K562 (cell line): Measurements from ENCODE around the gene SNRNP70. TPM values are rescaled to one million over a fixed set of nuclear protein-coding genes. Genes with fewer than 3 reads are reported as not detected.

Experiments used
- CREM ChIP-seq: IDR thresholded peaks from 2 replicates; pipeline ENCODE4 v1.6.1; 2014; ENCODE audit warnings: antibody characterized with exemption, low read depth
- EGR1 ChIP-seq: fragments of 450-650 bp; conservative IDR thresholded peaks from 2 replicates; pipeline ENCODE4 v1.6.1; 2017; ENCODE audit warnings: mild to moderate bottlenecking
- FOXA1 ChIP-seq: fragments of 450-650 bp; IDR thresholded peaks from 2 replicates; pipeline ENCODE4 v1.6.1; 2016; ENCODE audit warnings: mild to moderate bottlenecking, borderline replicate concordance
- FOXK2 ChIP-seq, 2 experiments: fragments of 450-650 bp; IDR thresholded peaks in 1 of 2; conservative IDR thresholded peaks in 1 of 2; 2 replicates each; pipeline ENCODE4 v1.6.1; 2016; ENCODE audit warnings: low read depth in 2 of 2, mild to moderate bottlenecking in 1 of 2
- GABPB1 ChIP-seq: sonication (generic); formaldehyde crosslinking; IDR thresholded peaks from 2 replicates; pipeline ENCODE4 v1.8.0; 2022; ENCODE audit warnings: mild to moderate bottlenecking, missing genetic modification reagents
- HBP1 ChIP-seq: fragments of 450-650 bp; formaldehyde crosslinking; IDR thresholded peaks from 2 replicates; pipeline ENCODE4 v1.4.0; 2022; ENCODE audit warnings: missing genetic modification characterization
- HMGXB4 ChIP-seq: sonication (generic); formaldehyde crosslinking; IDR thresholded peaks from 2 replicates; pipeline ENCODE4 v1.8.1; 2023; ENCODE audit warnings: mild to moderate bottlenecking, missing genetic modification reagents
- HNRNPLL ChIP-seq: fragments of 200-400 bp; formaldehyde crosslinking; IDR thresholded peaks from 2 replicates; pipeline ENCODE4 v1.6.1; 2017; ENCODE audit warnings: low read length, low read depth, mild to moderate bottlenecking; ENCODE audit not compliant: poor library complexity, severe bottlenecking
- NONO ChIP-seq, 2 experiments: fragments of 200-400 bp in 1 of 2; fragments of 450-650 bp in 1 of 2; formaldehyde crosslinking in 1 of 2; IDR thresholded peaks; 2 replicates each; pipeline ENCODE4 v1.6.1; 2017; ENCODE audit warnings: low read depth in 2 of 2, mild to moderate bottlenecking in 2 of 2, moderate library complexity in 2 of 2, low read length in 1 of 2
- PHB ChIP-seq: fragments of 250-450 bp; sonication (Bioruptor Pico); IDR thresholded peaks from 2 replicates; pipeline ENCODE4 v1.5.0; 2021
- POLR2AphosphoS5 ChIP-seq: IDR thresholded peaks from 2 replicates; pipeline ENCODE4 v1.6.1; 2011; ENCODE audit warnings: mild to moderate bottlenecking, low read depth, low read length, moderate library complexity; ENCODE audit not compliant: control insufficient read depth, insufficient read depth
- PRDM10 ChIP-seq: fragments of 450-650 bp; IDR thresholded peaks from 2 replicates; pipeline ENCODE4 v1.6.1; 2018; ENCODE audit not compliant: partially characterized antibody
- PURB ChIP-seq: sonication (generic); formaldehyde crosslinking; IDR thresholded peaks from 2 replicates; pipeline ENCODE4 v1.9.0; 2021; ENCODE audit warnings: low read depth, mild to moderate bottlenecking, missing genetic modification reagents
- TAF1 ChIP-seq: IDR thresholded peaks from 2 replicates; pipeline ENCODE4 v1.6.1; 2011; ENCODE audit warnings: mild to moderate bottlenecking, low read length, moderate library complexity; ENCODE audit not compliant: insufficient read depth, control insufficient read depth, severe bottlenecking; ENCODE audit errors: extremely low read depth
- TBL1XR1 ChIP-seq, 2 experiments: IDR thresholded peaks; 2 replicates each; pipeline ENCODE4 v1.6.1; 2012; ENCODE audit warnings: improper control_type of control experiment in 2 of 2, low read length in 2 of 2, mild to moderate bottlenecking in 1 of 2
- U2AF2 ChIP-seq: fragments of 200-400 bp; formaldehyde crosslinking; optimal IDR thresholded peaks from 2 replicates; pipeline ENCODE3; 2017; ENCODE audit warnings: low read depth, mild to moderate bottlenecking, low read length
- WHSC1 ChIP-seq: IDR thresholded peaks from one replicate; pipeline ENCODE4 v1.6.1; 2012; ENCODE audit warnings: low read length, control low read depth, inconsistent platforms
- ZC3H4 ChIP-seq: sonication (generic); formaldehyde crosslinking; IDR thresholded peaks from 2 replicates; pipeline ENCODE4 v1.9.0; 2021; ENCODE audit warnings: missing genetic modification reagents, borderline replicate concordance
- ZC3H8 ChIP-seq: fragments of 450-650 bp; IDR thresholded peaks from 2 replicates; pipeline ENCODE4 v1.6.1; 2017
- ZNF347 ChIP-seq: fragments of 450-650 bp; formaldehyde crosslinking; IDR thresholded peaks from 2 replicates; pipeline ENCODE4 v1.4.0; 2020; ENCODE audit warnings: low read depth, mild to moderate bottlenecking, moderate library complexity
- ZNF583 ChIP-seq: fragments of 250-450 bp; sonication (Bioruptor Pico); IDR thresholded peaks from 2 replicates; pipeline ENCODE4 v1.4.0; 2020
- polyA plus RNA-seq, 8 experiments: library from polyadenylated mRNA; depleted of rRNA in 4 of 8; stranded (reverse) in 5 of 8; unstranded in 3 of 8; fragments of >200 nt; fragmentation: Nextera tagmentation in 2 of 8; fragmentation: Illumina TruSeq in 1 of 8; extraction: Ambion mirVana in 2 of 8; extraction: Trizol in 1 of 8; gene quantifications; 2 replicates each; pipeline versions ENCODE4 v1.2.1 to v1.2.3, GENCODE V29; 2011 to 2014; ENCODE audit warnings: inconsistent platforms in 1 of 8, missing spikeins in 1 of 8
- total RNA-seq, 7 experiments: library from RNA; depleted of rRNA in 6 of 7; stranded (reverse); fragments of >200 nt in 6 of 7; fragmentation: Illumina TruSeq in 2 of 7; extraction: Trizol in 2 of 7; gene quantifications; 2 replicates each; pipeline versions ENCODE4 v1.2.1 to v1.2.3, GENCODE V29; 2011 to 2021; ENCODE audit warnings: low replicate concordance in 1 of 7

The SNRNP70 gene
- total and polyA plus RNA-seq, 9 of the 15 experiments (the other 6 are each of a cell fraction or from before 2014, with no cell fraction given) = 2.8 to 496 (median 136) TPM

- no peak for TF ChIP-seq ZNF347 (CRISPR knock-in tag)
- TF ChIP-seq POLR2AphosphoS5 = peak; percentile 13; the same call in 1 of the 2 replicates
- TF ChIP-seq EGR1 = peak; percentile 78
- peak in 1 of 2 experiments; percentile 99; a peak in 2 of 4 replicates for TF ChIP-seq FOXK2 (conservative IDR thresholded peaks at IDR 0.05 in 1 of 2, IDR thresholded peaks at IDR 0.05 in 1 of 2; ENCODE audit: low read depth in 2 of 2)
- TF ChIP-seq NONO (IDR thresholded peaks at IDR 0.05; ENCODE audit: low read depth in 2 of 2, low read length in 1 of 2) = peak in 1 of 2 experiments; percentile 98; a peak in 2 of 4 replicates
- TF ChIP-seq CREM = peak; percentile 60
- TF ChIP-seq ZNF583 (CRISPR knock-in tag) = 0 out of 2 replicates have a peak, but pooled peaks have one; percentile 34
- TF ChIP-seq HMGXB4 (CRISPR knock-in tag) = no peak
- peak; percentile 36 for TF ChIP-seq HNRNPLL
- TF ChIP-seq PRDM10 = peak; percentile 99
- TF ChIP-seq FOXA1 = no peak
- TF ChIP-seq GABPB1 = peak; percentile 76; the same call in 1 of the 2 replicates
- peak; percentile 66 for TF ChIP-seq TAF1
- no peak for TF ChIP-seq ZC3H4 (CRISPR knock-in tag)
- no peak for TF ChIP-seq PHB
- TF ChIP-seq TBL1XR1 (IDR thresholded peaks at IDR 0.05; ENCODE audit: low read length in 2 of 2) = no peak
- TF ChIP-seq WHSC1 = no peak
- no peak for TF ChIP-seq ZC3H8
- TF ChIP-seq U2AF2 = no peak
- peak; percentile 60; the same call in 1 of the 2 replicates for TF ChIP-seq HBP1 (CRISPR knock-in tag)
- no peak for TF ChIP-seq PURB (CRISPR knock-in tag)
Observed at GRCh38 chr19:49150106-49150943, 65.1 kb downstream of the SNRNP70 start (continued).
